IMR-90 (cell line): Measurements from ENCODE around the gene AUTS2. TPM values are rescaled to one million over a fixed set of nuclear protein-coding genes. Genes with fewer than 3 reads are reported as not detected.

Source experiments
- ATAC-seq: fragments of 200-7000 bp; cut with Tn5 transposase; 2 replicates; pipeline ENCODE4 v1.9.1; 2020; ENCODE audit warnings: low read depth, mild to moderate bottlenecking, moderate library complexity
- BruUV-seq: library from RNA; stranded (reverse); fragments of 400-500 nt; replicated peaks from 2 replicates; lab custom pipeline; 2021; lab: Mats Ljungman, UMichigan
- CTCF ChIA-PET: fragments of 300-600 bp; formaldehyde crosslinking; extraction: SDS; loops from one replicate; lab custom pipeline; 2021; ENCODE audit warnings: antibody characterized with exemption; lab: Yijun Ruan, JAX
- POLR2A ChIA-PET: fragments of 300-600 bp; sonication (Branson Sonifier 250); formaldehyde crosslinking; loops from one replicate; lab custom pipeline; 2022; ENCODE audit warnings: antibody characterized with exemption; ENCODE audit not compliant: unreplicated experiment; lab: Charles Lee
- DNase-seq: peaks from one replicate; pipeline ENCODE4 v3.0.0; 2013
- H2AFZ ChIP-seq: replicated peaks from 2 replicates; pipeline ENCODE3; 2013; ENCODE audit warnings: low read length, mild to moderate bottlenecking; ENCODE audit not compliant: poor library complexity
- H2AK5ac ChIP-seq: 2 replicates; pipeline ENCODE4 v1.6.1; 2013; ENCODE audit warnings: low read depth, low read length, inconsistent platforms
- H2AK9ac ChIP-seq: replicated peaks from 2 replicates; pipeline ENCODE3; 2013; ENCODE audit warnings: mild to moderate bottlenecking, low read depth, low read length, moderate library complexity; ENCODE audit not compliant: poor library complexity
- H2BK120ac ChIP-seq: 2 replicates; pipeline ENCODE4 v1.6.1; 2013; ENCODE audit warnings: low read depth, low read length, inconsistent platforms
- H2BK15ac ChIP-seq: 3 replicates; pipeline ENCODE4 v1.6.1; 2013; ENCODE audit warnings: low read depth, low read length, inconsistent platforms
- H2BK20ac ChIP-seq: 2 replicates; pipeline ENCODE4 v1.6.1; 2013; ENCODE audit warnings: low read depth, mild to moderate bottlenecking, inconsistent platforms, low read length, moderate library complexity
- H2BK5ac ChIP-seq: 2 replicates; pipeline ENCODE4 v1.6.1; 2013; ENCODE audit warnings: mild to moderate bottlenecking, low read depth, low read length, inconsistent platforms; ENCODE audit not compliant: poor library complexity, severe bottlenecking
- H3K14ac ChIP-seq: replicated peaks from 2 replicates; pipeline ENCODE4 v1.6.1; 2013; ENCODE audit warnings: low read depth, low read length, inconsistent platforms
- H3K18ac ChIP-seq: 2 replicates; pipeline ENCODE4 v1.6.1; 2013; ENCODE audit warnings: low read depth, low read length, control low read depth
- H3K23ac ChIP-seq: 2 replicates; pipeline ENCODE4 v1.6.1; 2013; ENCODE audit warnings: low read depth, low read length, inconsistent platforms
- H3K27ac ChIP-seq: 2 replicates; pipeline ENCODE4 v1.5.1; 2013; ENCODE audit warnings: mild to moderate bottlenecking, control low read depth, low read length; ENCODE audit not compliant: insufficient read depth
- H3K27me3 ChIP-seq: 2 replicates; pipeline ENCODE4 v1.6.1; 2013; ENCODE audit warnings: low read length; ENCODE audit not compliant: control insufficient read depth, insufficient read depth
- H3K36me3 ChIP-seq: 2 replicates; pipeline ENCODE4 v1.6.1; 2013; ENCODE audit warnings: low read length, mixed read lengths; ENCODE audit not compliant: control insufficient read depth, insufficient read depth
- H3K4ac ChIP-seq: 2 replicates; pipeline ENCODE4 v1.6.1; 2013; ENCODE audit warnings: low read depth, low read length, inconsistent platforms
- H3K4me1 ChIP-seq: 2 replicates; pipeline ENCODE4 v1.6.1; 2013; ENCODE audit warnings: low read length, mixed read lengths; ENCODE audit not compliant: control insufficient read depth, insufficient read depth
- H3K4me2 ChIP-seq: 2 replicates; pipeline ENCODE4 v1.6.1; 2013; ENCODE audit warnings: low read depth, mild to moderate bottlenecking, control low read depth, low read length, moderate library complexity
- H3K4me3 ChIP-seq: 2 replicates; pipeline ENCODE4 v1.5.1; 2013; ENCODE audit warnings: low read depth, mild to moderate bottlenecking, control low read depth, low read length, moderate library complexity; ENCODE audit not compliant: insufficient read depth
- H3K56ac ChIP-seq: 2 replicates; pipeline ENCODE4 v1.6.1; 2013; ENCODE audit warnings: low read length, inconsistent platforms; ENCODE audit not compliant: insufficient read depth; ENCODE audit errors: extremely low read depth
- H3K79me1 ChIP-seq, 2 experiments: 2 replicates each; pipeline ENCODE4 v1.6.1; 2013; ENCODE audit warnings: low read length in 2 of 2, inconsistent platforms in 1 of 2, low read depth in 1 of 2
- H3K9ac ChIP-seq: 2 replicates; pipeline ENCODE4 v1.6.1; 2013; ENCODE audit warnings: low read depth, low read length, control low read depth
- H3K9me1 ChIP-seq: 2 replicates; pipeline ENCODE4 v1.6.1; 2013; ENCODE audit warnings: low read length, inconsistent platforms; ENCODE audit not compliant: insufficient read depth
- H3K9me3 ChIP-seq: 2 replicates; pipeline ENCODE4 v1.6.1; 2013; ENCODE audit warnings: low read length; ENCODE audit not compliant: control insufficient read depth, insufficient read depth
- H4K20me1 ChIP-seq: 2 replicates; pipeline ENCODE4 v1.6.1; 2013; ENCODE audit warnings: low read length, inconsistent platforms; ENCODE audit not compliant: insufficient read depth
- H4K5ac ChIP-seq: 2 replicates; pipeline ENCODE4 v1.6.1; 2013; ENCODE audit warnings: mild to moderate bottlenecking, low read depth, low read length, control low read depth
- H4K8ac ChIP-seq, 2 experiments: 2 replicates each; pipeline ENCODE4 v1.6.1; 2013; ENCODE audit warnings: low read depth in 2 of 2, low read length in 2 of 2, control low read depth in 1 of 2, inconsistent platforms in 1 of 2
- H4K91ac ChIP-seq: 2 replicates; pipeline ENCODE4 v1.6.1; 2013; ENCODE audit warnings: low read depth, low read length, inconsistent platforms; ENCODE audit not compliant: insufficient read depth
- ELK1 ChIP-seq: fragments of 150-350 bp; IDR thresholded peaks from 2 replicates; pipeline ENCODE4 v1.6.1; 2016; ENCODE audit warnings: low read depth, mild to moderate bottlenecking, low read length, moderate library complexity, borderline replicate concordance
- FOS ChIP-seq: fragments of 150-350 bp; IDR thresholded peaks from 2 replicates; pipeline ENCODE4 v1.6.1; 2016; ENCODE audit warnings: low read depth, low read length
- MAFK ChIP-seq: IDR thresholded peaks from 2 replicates; pipeline ENCODE4 v1.6.1; 2012; ENCODE audit warnings: low read depth, low read length, improper control_type of control experiment
- WGBS, 2 experiments: methylation state at CpG; one replicate each; pipeline versions ENCODE4 v1.1.5 to v1.1.7; 2013; ENCODE audit warnings: missing lambda C conversion rate in 2 of 2; ENCODE audit not compliant: insufficient read length in 1 of 2; ENCODE audit errors: extremely low coverage in 2 of 2; 5-methylcytosine and 5-hydroxymethylcytosine counted together
- dilution Hi-C: fragments of 300-500 bp; cut with HindIII; formaldehyde crosslinking; loops from one replicate; pipeline ENCODE4 v1.14.3; 2018; ENCODE audit warnings: low sequenced_read_pairs; ENCODE audit not compliant: unreplicated experiment
- in situ Hi-C: fragments of 300-500 bp; cut with MboI; formaldehyde crosslinking; loops from 3 replicates; pipeline ENCODE4 v1.14.3; 2019; ENCODE audit warnings: low sequenced_read_pairs, inconsistent platforms, mixed read lengths
- intact Hi-C: fragments of 100-400 bp; cut with micrococcal nuclease; formaldehyde crosslinking; loops from 2 replicates; pipeline ENCODE4 v1.10.0; 2022
- polyA plus RNA-seq, 3 experiments: library from polyadenylated mRNA; depleted of rRNA; stranded (reverse); fragments of >200 nt; gene quantifications; 2 replicates each; pipeline ENCODE4 v1.2.3, GENCODE V29; 2012; ENCODE audit warnings: low replicate concordance in 1 of 3
- total RNA-seq: library from RNA; depleted of rRNA; stranded (reverse); fragments of >200 nt; gene quantifications from 2 replicates; pipeline ENCODE4 v1.2.3, GENCODE V29; 2012

The AUTS2 gene
- total and polyA plus RNA-seq, 2 of the 4 experiments (the other 2 are of a cell fraction), result 0.90 to 3.0 TPM

- ATAC-seq, result peak; percentile 62; the same call in 1 of the 2 replicates
- Histone ChIP-seq H3K23ac (no peak overlapping the region), H3K4ac (no peak overlapping the region), H3K27ac (no peak overlapping the region), H2AFZ (no peak overlapping the region), H2BK5ac (no peak overlapping the region), H2AK5ac (no peak overlapping the region), H3K9me3 (0 out of 2 replicates have a peak, but pooled peaks cover 4% of the 10 kb centered on the region), H2BK20ac (no peak overlapping the region), H3K36me3 (no peaks in the 10 kb centered on the region), H3K9me1 (no peaks in the 10 kb centered on the region), H3K79me1 (no peaks in the 10 kb centered on the region), H2AK9ac (no peak overlapping the region), H4K91ac (no peak overlapping the region), H3K18ac (no peak overlapping the region), H3K4me1 (no peaks in the 10 kb centered on the region), H3K14ac (no peak overlapping the region), H4K20me1 (no peaks in the 10 kb centered on the region), H3K4me3 (no peak overlapping the region), H3K9ac (no peak overlapping the region), H4K8ac (no peak overlapping the region), H2BK15ac (no peak overlapping the region), H2BK120ac (no peak overlapping the region), H3K27me3 (no peaks in the 10 kb centered on the region), H3K56ac (no peak overlapping the region), H4K5ac (no peak overlapping the region), H3K4me2 (no peak overlapping the region)
- peak; percentile 9 for DNase-seq
- ChIA-PET POLR2A (no interaction called here), CTCF (no interaction called here)
- no peak for TF ChIP-seq MAFK
- no peak for TF ChIP-seq ELK1
- no peak for TF ChIP-seq FOS
- in situ Hi-C loops, result no loop called here
- no TSS peak for BruUV-seq
- no CpG with 5 or more reads among the region's 2 CpGs for WGBS, 2 experiments
- intact Hi-C loops, result no loop called here
- dilution Hi-C loops, result no loop called here
These were observed 727.3 kb downstream of the AUTS2 start for GRCh38 chr7:70325509-70326101.
